H9 (cell line): ENCODE measurements around the gene CCDC150. TPM values are rescaled to one million over a fixed set of nuclear protein-coding genes. Genes with fewer than 3 reads are reported as not detected.

Experiments
- DNase-seq: peaks from one replicate; pipeline ENCODE4 v3.0.0-alpha.2; 2017
- H2AFZ ChIP-seq: one replicate; pipeline ENCODE4 v1.6.1; 2013; ENCODE audit warnings: mild to moderate bottlenecking, low read length, control low read depth, moderate library complexity
- H2AK5ac ChIP-seq: 2 replicates; pipeline ENCODE4 v1.6.1; 2013; ENCODE audit warnings: low read length, control low read depth, mixed read lengths; ENCODE audit not compliant: insufficient read length
- H2BK120ac ChIP-seq: one replicate; pipeline ENCODE4 v1.6.1; 2013; ENCODE audit warnings: low read depth, mild to moderate bottlenecking, low read length, control low read depth, inconsistent platforms; ENCODE audit not compliant: poor library complexity, severe bottlenecking
- H2BK12ac ChIP-seq: 2 replicates; pipeline ENCODE4 v1.6.1; 2013; ENCODE audit warnings: low read length, control low read depth, mixed read lengths, low read depth; ENCODE audit not compliant: insufficient read length
- H2BK15ac ChIP-seq: 2 replicates; pipeline ENCODE4 v1.6.1; 2013; ENCODE audit warnings: low read depth, low read length, control low read depth
- H2BK20ac ChIP-seq: one replicate; pipeline ENCODE4 v1.6.1; 2013; ENCODE audit warnings: low read depth, mild to moderate bottlenecking, low read length, control low read depth, inconsistent platforms; ENCODE audit not compliant: poor library complexity, severe bottlenecking
- H2BK5ac ChIP-seq: 2 replicates; pipeline ENCODE4 v1.6.1; 2013; ENCODE audit warnings: low read length, control low read depth, mixed read lengths; ENCODE audit not compliant: insufficient read length
- H3K14ac ChIP-seq: 2 replicates; pipeline ENCODE4 v1.6.1; 2013; ENCODE audit warnings: low read length, control low read depth; ENCODE audit not compliant: insufficient read depth
- H3K18ac ChIP-seq: 2 replicates; pipeline ENCODE4 v1.6.1; 2013; ENCODE audit warnings: low read depth, mild to moderate bottlenecking, mixed read lengths, low read length, control low read depth; ENCODE audit not compliant: insufficient read length
- H3K23ac ChIP-seq: 2 replicates; pipeline ENCODE4 v1.6.1; 2013; ENCODE audit warnings: low read length, control low read depth, mixed read lengths, low read depth; ENCODE audit not compliant: insufficient read length
- H3K23me2 ChIP-seq: 2 replicates; pipeline ENCODE4 v1.6.1; 2013; ENCODE audit warnings: low read depth, mild to moderate bottlenecking, mixed read lengths, low read length, control low read depth; ENCODE audit not compliant: insufficient read length, poor library complexity, severe bottlenecking
- H3K27ac ChIP-seq: 2 replicates; pipeline ENCODE4 v1.5.1; 2013; ENCODE audit warnings: low read length, control low read depth, mixed read lengths, low read depth; ENCODE audit not compliant: insufficient read length
- H3K27me3 ChIP-seq: 2 replicates; pipeline ENCODE4 v1.6.1; 2013; ENCODE audit warnings: low read length, control low read depth, inconsistent platforms; ENCODE audit not compliant: insufficient read depth
- H3K4ac ChIP-seq: 2 replicates; pipeline ENCODE4 v1.6.1; 2013; ENCODE audit warnings: low read depth, mild to moderate bottlenecking, control low read depth, inconsistent platforms, low read length, moderate library complexity
- H3K4me1 ChIP-seq: 2 replicates; pipeline ENCODE4 v1.6.1; 2013; ENCODE audit warnings: low read length, control low read depth, inconsistent platforms; ENCODE audit not compliant: insufficient read depth
- H3K4me2 ChIP-seq: 2 replicates; pipeline ENCODE4 v1.6.1; 2013; ENCODE audit warnings: low read length, control low read depth, mixed read lengths; ENCODE audit not compliant: insufficient read length, insufficient read depth
- H3K56ac ChIP-seq: 2 replicates; pipeline ENCODE4 v1.6.1; 2013; ENCODE audit warnings: low read depth, mild to moderate bottlenecking, mixed read lengths, low read length, control low read depth; ENCODE audit not compliant: insufficient read length
- H3K79me1 ChIP-seq: 2 replicates; pipeline ENCODE4 v1.6.1; 2013; ENCODE audit warnings: low read depth, mild to moderate bottlenecking, moderate library complexity, low read length, control low read depth, inconsistent platforms; ENCODE audit not compliant: insufficient read depth, poor library complexity, severe bottlenecking
- H3K79me2 ChIP-seq: 2 replicates; pipeline ENCODE4 v1.6.1; 2013; ENCODE audit warnings: low read length, control low read depth, inconsistent platforms; ENCODE audit not compliant: insufficient read depth
- H3K9ac ChIP-seq: 2 replicates; pipeline ENCODE4 v1.6.1; 2013; ENCODE audit warnings: low read length, control low read depth, mixed read lengths; ENCODE audit not compliant: insufficient read length; ENCODE audit errors: extremely low read depth
- H3K9me3 ChIP-seq: one replicate; pipeline ENCODE4 v1.6.1; 2013; ENCODE audit warnings: low read depth, low read length, inconsistent platforms; ENCODE audit not compliant: control insufficient read depth
- H3T11ph ChIP-seq: one replicate; pipeline ENCODE4 v1.6.1; 2013; ENCODE audit warnings: mild to moderate bottlenecking, low read length, control low read depth, inconsistent platforms
- H4K20me1 ChIP-seq: one replicate; pipeline ENCODE4 v1.6.1; 2013; ENCODE audit not compliant: control insufficient read depth, insufficient read length, insufficient read depth
- H4K5ac ChIP-seq: 2 replicates; pipeline ENCODE4 v1.6.1; 2013; ENCODE audit warnings: low read depth, mild to moderate bottlenecking, mixed read lengths, low read length, control low read depth; ENCODE audit not compliant: insufficient read length
- H4K8ac ChIP-seq: replicated peaks from 2 replicates; pipeline ENCODE4 v1.6.1; 2013; ENCODE audit warnings: low read length, control low read depth, mixed read lengths, low read depth; ENCODE audit not compliant: insufficient read length
- H4K91ac ChIP-seq: 2 replicates; pipeline ENCODE4 v1.6.1; 2013; ENCODE audit warnings: low read depth, mild to moderate bottlenecking, moderate library complexity, mixed read lengths, low read length, control low read depth; ENCODE audit not compliant: insufficient read length
- H3K27ac Mint-ChIP-seq, 3 experiments: 2 replicates in 2 of 3; 3 replicates in 1 of 3; pipeline ENCODE4 v1.8.0; 2020 to 2021; ENCODE audit warnings: mixed read lengths in 3 of 3, mild to moderate bottlenecking in 1 of 3, moderate library complexity in 1 of 3
- H3K27me3 Mint-ChIP-seq: 2 replicates; pipeline ENCODE4 v1.8.0; 2021; ENCODE audit warnings: low read depth, mild to moderate bottlenecking, moderate library complexity, mixed read lengths
- H3K36me3 Mint-ChIP-seq, 3 experiments: 2 replicates in 2 of 3; 3 replicates in 1 of 3; pipeline ENCODE4 v1.8.0; 2020 to 2021; ENCODE audit warnings: low read depth in 3 of 3, mixed read lengths in 3 of 3; ENCODE audit not compliant: insufficient read depth in 1 of 3
- H3K4me1 Mint-ChIP-seq, 2 experiments: 2 replicates each; pipeline ENCODE4 v1.8.0; 2020; ENCODE audit warnings: mixed read lengths in 2 of 2
- H3K4me3 Mint-ChIP-seq, 2 experiments: 2 replicates in 1 of 2; 3 replicates in 1 of 2; pipeline ENCODE4 v1.8.0; 2020 to 2021; ENCODE audit warnings: mild to moderate bottlenecking in 2 of 2, mixed read lengths in 2 of 2, moderate library complexity in 1 of 2
- H3K9me3 Mint-ChIP-seq, 2 experiments: 2 replicates in 1 of 2; 3 replicates in 1 of 2; pipeline ENCODE4 v1.8.0; 2020; ENCODE audit warnings: mild to moderate bottlenecking in 2 of 2, mixed read lengths in 2 of 2, moderate library complexity in 1 of 2
- CTCF ChIP-seq: fragments of 200-600 bp; sonication (generic); conservative IDR thresholded peaks from 3 replicates; pipeline ENCODE4 v1.8.0; 2021; ENCODE audit warnings: antibody characterized with exemption, mild to moderate bottlenecking
- WGBS: extraction: QIAGEN DNeasy Blood & Tissue Kit; methylation state at CpG from one replicate; pipeline ENCODE4 v1.1.7; 2013; ENCODE audit warnings: missing lambda C conversion rate, low lambda C conversion rate, mixed read lengths; ENCODE audit not compliant: insufficient read length; ENCODE audit errors: extremely low coverage; 5-methylcytosine and 5-hydroxymethylcytosine counted together
- total RNA-seq: library from RNA; stranded (reverse); gene quantifications from 2 replicates; pipeline ENCODE4 v1.2.1, GENCODE V29; 2021

CCDC150 gene
- total RNA-seq, 1 experiment from 2014 or later = 26.2 TPM

DNA sequence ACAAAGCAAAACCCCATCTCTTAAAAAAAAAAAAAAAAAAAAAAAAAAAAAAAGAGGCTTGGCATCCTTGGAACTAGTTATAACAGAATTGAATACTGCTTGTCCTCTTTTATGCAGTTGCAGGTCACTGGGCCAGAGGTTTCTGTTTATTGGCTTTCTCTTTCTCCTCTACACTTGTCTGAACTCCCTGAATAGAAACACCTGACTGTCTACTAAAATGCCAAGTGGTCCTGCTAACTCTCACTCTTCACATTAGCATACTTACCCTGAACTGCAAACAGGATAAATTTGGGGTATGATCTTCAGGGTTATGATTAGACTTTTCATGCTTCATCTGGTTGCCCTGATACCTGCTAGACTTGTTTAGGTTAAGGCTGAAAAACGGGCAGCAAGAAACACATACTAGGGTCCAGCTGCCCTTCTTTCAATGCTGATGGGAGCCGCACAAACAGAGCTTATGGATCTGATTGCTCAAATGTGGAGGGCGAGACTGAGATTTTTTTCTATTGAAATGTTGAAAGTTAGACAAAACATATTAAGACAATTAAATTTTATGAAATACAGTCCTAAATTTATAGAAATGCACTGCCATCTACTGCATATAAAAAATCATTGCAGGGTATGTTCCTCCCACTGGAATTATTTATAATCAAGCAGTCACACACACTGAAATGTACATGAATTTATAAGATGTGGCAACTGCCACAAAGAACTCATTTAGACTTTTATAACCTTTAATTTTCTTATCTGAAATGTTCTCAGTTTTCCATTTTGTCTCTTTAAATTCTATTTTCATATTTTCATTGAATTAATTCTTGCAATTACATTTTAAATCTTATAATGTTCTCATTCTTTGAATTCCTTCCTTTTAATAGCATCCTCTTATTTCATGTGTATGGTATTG is 119.2 kb downstream of the CCDC150 start:
- Mint-ChIP-seq H3K9me3 (peaks cover 23 to 33% of the 10 kb centered on the region in 2 experiments), H3K36me3 (peaks cover 39 to 64% (median 54%) of the 10 kb centered on the region in 3 experiments), H3K27ac (no peak overlapping the region), H3K4me1 (no peaks in the 10 kb centered on the region), H3K4me3 (no peak overlapping the region), H3K27me3 (peaks cover 2% of the 10 kb centered on the region; the same call in 1 of the 2 replicates)
- H3K14ac ChIP-seq = no peak overlapping the region
- H3K79me2 ChIP-seq = no peaks in the 10 kb centered on the region
- no peak overlapping the region for H3K56ac ChIP-seq
- H2BK5ac ChIP-seq = no peak overlapping the region
- no peak overlapping the region for H3K4ac ChIP-seq
- H2AK5ac ChIP-seq = no peak overlapping the region
- H3K9me3 ChIP-seq = no peaks in the 10 kb centered on the region
- H3K23me2 ChIP-seq = no peaks in the 10 kb centered on the region
- H3K9ac ChIP-seq = no peak overlapping the region
- H3K79me1 ChIP-seq = no peaks in the 10 kb centered on the region
- no peak overlapping the region for H3T11ph ChIP-seq
- no CpG with 5 or more reads among the region's 3 CpGs for WGBS
- H4K5ac ChIP-seq = no peak overlapping the region
- H3K27me3 ChIP-seq = no peaks in the 10 kb centered on the region
- no peak overlapping the region for H4K91ac ChIP-seq
- no peak overlapping the region for H3K18ac ChIP-seq
- no peak overlapping the region for H2BK120ac ChIP-seq
- H4K8ac ChIP-seq = no peak overlapping the region
- no peaks in the 10 kb centered on the region for H3K4me1 ChIP-seq
- H2BK12ac ChIP-seq = no peak overlapping the region
- peak; percentile 40; the same call in 1 of the 3 replicates for TF ChIP-seq CTCF
- H2AFZ ChIP-seq = no peak overlapping the region
- no peak overlapping the region for H2BK15ac ChIP-seq
- H4K20me1 ChIP-seq = no peaks in the 10 kb centered on the region
- no peak overlapping the region for H3K4me2 ChIP-seq
- DNase-seq = no peak
- no peak overlapping the region for H3K27ac ChIP-seq
- no peak overlapping the region for H3K23ac ChIP-seq
- no peak overlapping the region for H2BK20ac ChIP-seq
